ENCODE measurements around the gene FATE1.

DNA sequence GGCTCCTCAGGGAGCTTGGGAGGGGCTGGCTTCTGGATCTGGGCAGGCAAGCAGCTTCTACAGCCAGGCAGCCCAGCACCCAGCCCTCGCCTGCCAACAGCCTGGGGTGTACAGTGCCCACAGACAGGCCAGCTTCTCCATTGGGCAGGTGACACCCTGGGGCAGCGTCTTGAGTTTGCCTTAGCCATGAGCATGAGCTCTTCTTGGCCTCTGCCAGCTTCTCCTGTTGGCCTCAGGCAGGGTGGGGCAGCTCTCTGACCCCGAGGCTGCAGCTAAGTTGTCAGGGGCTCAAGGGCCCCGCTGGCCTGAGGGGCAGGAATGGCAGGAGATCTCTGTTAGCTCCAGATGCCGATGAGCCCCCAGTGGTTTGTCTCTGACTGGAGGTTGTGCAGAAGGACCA lies 10.9 kb downstream of the FATE1 start:
- TF ChIP-seq, protein P1, sequence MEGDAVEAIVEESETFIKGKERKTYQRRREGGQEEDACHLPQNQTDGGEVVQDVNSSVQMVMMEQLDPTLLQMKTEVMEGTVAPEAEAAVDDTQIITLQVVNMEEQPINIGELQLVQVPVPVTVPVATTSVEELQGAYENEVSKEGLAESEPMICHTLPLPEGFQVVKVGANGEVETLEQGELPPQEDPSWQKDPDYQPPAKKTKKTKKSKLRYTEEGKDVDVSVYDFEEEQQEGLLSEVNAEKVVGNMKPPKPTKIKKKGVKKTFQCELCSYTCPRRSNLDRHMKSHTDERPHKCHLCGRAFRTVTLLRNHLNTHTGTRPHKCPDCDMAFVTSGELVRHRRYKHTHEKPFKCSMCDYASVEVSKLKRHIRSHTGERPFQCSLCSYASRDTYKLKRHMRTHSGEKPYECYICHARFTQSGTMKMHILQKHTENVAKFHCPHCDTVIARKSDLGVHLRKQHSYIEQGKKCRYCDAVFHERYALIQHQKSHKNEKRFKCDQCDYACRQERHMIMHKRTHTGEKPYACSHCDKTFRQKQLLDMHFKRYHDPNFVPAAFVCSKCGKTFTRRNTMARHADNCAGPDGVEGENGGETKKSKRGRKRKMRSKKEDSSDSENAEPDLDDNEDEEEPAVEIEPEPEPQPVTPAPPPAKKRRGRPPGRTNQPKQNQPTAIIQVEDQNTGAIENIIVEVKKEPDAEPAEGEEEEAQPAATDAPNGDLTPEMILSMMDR (conservative IDR thresholded peaks at IDR 0.05 in 1 of 2, IDR thresholded peaks at IDR 0.05 in 1 of 2; ENCODE audit: extremely low read depth in 1 of 2, insufficient read depth in 1 of 2, low read depth in 1 of 2, low read length in 2 of 2): no peak
- TF ChIP-seq EZH2 (IDR thresholded peaks at IDR 0.05; ENCODE audit: borderline replicate concordance, low read length): no peak

Data from mammary epithelial cell (primary cell).